ENCODE measurements around the gene MKKS.
"Not testable (repeated sequence)": the region's sequence is repeated elsewhere in the genome, so short reads cannot be mapped to it uniquely, and the experiment has no call there.

The MKKS gene

GRCh38 chr20:10415013-10415650 lies 18.9 kb downstream of the MKKS start:
- no peak for DNase-seq (ENCODE audit: low read depth in 2 of 3, low spot score in 2 of 3)

GRCh38 chr20:10412591-10413408 lies 21.2 kb downstream of the MKKS start:
- no peak for DNase-seq (ENCODE audit: low read depth in 2 of 3, low spot score in 2 of 3)

- DNase-seq (ENCODE audit: low read depth in 2 of 3, low spot score in 2 of 3), result no peak
These were observed 22.3 kb downstream of the MKKS start for GRCh38 chr20:10411673-10412072.

GRCh38 chr20:10408108-10408813 lies 25.8 kb downstream of the MKKS start:
- DNase-seq (ENCODE audit: low read depth in 2 of 3, low spot score in 2 of 3), result no peak

GRCh38 chr20:10404959-10405530 lies 29.0 kb downstream of the MKKS start:
- DNase-seq (ENCODE audit: low read depth in 2 of 3, low spot score in 2 of 3), result no peak

- DNase-seq (ENCODE audit: low read depth in 2 of 3, low spot score in 2 of 3), result no peak
These were observed 29.9 kb downstream of the MKKS start for GRCh38 chr20:10404023-10404628.

GRCh38 chr20:10402938-10403608 lies 30.9 kb downstream of the MKKS start:
- DNase-seq (ENCODE audit: low read depth in 2 of 3, low spot score in 2 of 3), result no peak

GRCh38 chr20:10398834-10399369 lies 35.1 kb downstream of the MKKS start:
- no peak for DNase-seq (ENCODE audit: low read depth in 2 of 3, low spot score in 2 of 3)

GRCh38 chr20:10394752-10395151 lies 39.3 kb downstream of the MKKS start:
- DNase-seq (ENCODE audit: low read depth in 2 of 3, low spot score in 2 of 3), result not testable (repeated sequence)

- no peak for DNase-seq (ENCODE audit: low read depth in 2 of 3, low spot score in 2 of 3)
These were observed 43.3 kb downstream of the MKKS start for GRCh38 chr20:10390709-10391108.

- DNase-seq (ENCODE audit: low read depth in 2 of 3, low spot score in 2 of 3), result no peak
These were observed 45.4 kb downstream of the MKKS start for GRCh38 chr20:10388597-10388996.

- DNase-seq (ENCODE audit: low read depth in 2 of 3, low spot score in 2 of 3), result no peak
These were observed 46.3 kb downstream of the MKKS start for GRCh38 chr20:10387686-10388085.

- no peak for DNase-seq (ENCODE audit: low read depth in 2 of 3, low spot score in 2 of 3)
These were observed 48.0 kb downstream of the MKKS start for GRCh38 chr20:10385850-10386544.

- no peak for DNase-seq (ENCODE audit: low read depth in 2 of 3, low spot score in 2 of 3)
These were observed 52.5 kb downstream of the MKKS start for GRCh38 chr20:10381477-10381876.

- DNase-seq (ENCODE audit: low read depth in 2 of 3, low spot score in 2 of 3), result no peak
These were observed 54.3 kb downstream of the MKKS start for GRCh38 chr20:10379761-10380160.

GRCh38 chr20:10376270-10377075 lies 57.5 kb downstream of the MKKS start:
- no peak for DNase-seq (ENCODE audit: low read depth in 2 of 3, low spot score in 2 of 3)

GRCh38 chr20:10375191-10375590 lies 58.8 kb downstream of the MKKS start:
- DNase-seq (ENCODE audit: low read depth in 2 of 3, low spot score in 2 of 3), result no peak

GRCh38 chr20:10374036-10374435 lies 60.0 kb downstream of the MKKS start:
- no peak for DNase-seq (ENCODE audit: low read depth in 2 of 3, low spot score in 2 of 3)

GRCh38 chr20:10371467-10371866 lies 62.6 kb downstream of the MKKS start:
- no peak for DNase-seq (ENCODE audit: low read depth in 2 of 3, low spot score in 2 of 3)
